Loucy (cell line): Measurements from ENCODE around the gene VPS51.

ENCODE experiments used
- H2AFZ ChIP-seq: fragments of 200-600 bp; sonication (generic); 2 replicates; pipeline ENCODE4 v1.6.0; 2016; ENCODE audit warnings: antibody characterized with exemption, mild to moderate bottlenecking, low read length, moderate library complexity
- H3F3A ChIP-seq: fragments of 200-600 bp; 2 replicates; pipeline ENCODE4 v1.6.0; 2016; ENCODE audit warnings: antibody characterized with exemption, low read depth, mild to moderate bottlenecking
- H3K27me3 ChIP-seq: fragments of 200-600 bp; sonication (generic); 2 replicates; pipeline ENCODE4 v1.6.1; 2014; ENCODE audit warnings: low read length, mild to moderate bottlenecking; ENCODE audit not compliant: insufficient read depth, poor library complexity, severe bottlenecking
- H3K36me3 ChIP-seq: fragments of 200-600 bp; sonication (generic); 2 replicates; pipeline ENCODE4 v1.6.1; 2016; ENCODE audit warnings: low read length; ENCODE audit not compliant: insufficient read depth
- H3K4me1 ChIP-seq: fragments of 200-600 bp; sonication (generic); 2 replicates; pipeline ENCODE4 v1.5.1; 2014; ENCODE audit warnings: low read length, mild to moderate bottlenecking; ENCODE audit not compliant: insufficient read depth, poor library complexity, severe bottlenecking
- H3K4me2 ChIP-seq: fragments of 200-600 bp; sonication (generic); 2 replicates; pipeline ENCODE4 v1.6.0; 2014; ENCODE audit warnings: antibody characterized with exemption, low read length, low read depth, mild to moderate bottlenecking; ENCODE audit not compliant: poor library complexity, severe bottlenecking
- H3K4me3 ChIP-seq: fragments of 200-600 bp; sonication (generic); 2 replicates; pipeline ENCODE4 v1.5.1; 2014; ENCODE audit warnings: low read length, mild to moderate bottlenecking, mixed read lengths; ENCODE audit not compliant: poor library complexity, severe bottlenecking
- H3K79me2 ChIP-seq: fragments of 200-600 bp; sonication (generic); 2 replicates; pipeline ENCODE4 v1.6.1; 2014; ENCODE audit warnings: low read length; ENCODE audit not compliant: insufficient read depth
- H3K9ac ChIP-seq: fragments of 200-600 bp; sonication (generic); 2 replicates; pipeline ENCODE4 v1.6.0; 2014; ENCODE audit warnings: mild to moderate bottlenecking, low read depth, low read length, moderate library complexity; ENCODE audit not compliant: poor library complexity, severe bottlenecking
- H3K9me2 ChIP-seq: fragments of 200-600 bp; sonication (generic); replicated peaks from 2 replicates; pipeline ENCODE4 v1.6.1; 2016; ENCODE audit warnings: low read depth, low read length, mixed read lengths
- H3K9me3 ChIP-seq: fragments of 200-600 bp; sonication (generic); 2 replicates; pipeline ENCODE4 v1.6.1; 2014; ENCODE audit warnings: mild to moderate bottlenecking, antibody characterized with exemption, low read length, low read depth; ENCODE audit not compliant: insufficient read depth
- H4K20me1 ChIP-seq: fragments of 200-600 bp; sonication (generic); 2 replicates; pipeline ENCODE4 v1.6.0; 2014; ENCODE audit warnings: antibody characterized with exemption, low read length, mild to moderate bottlenecking; ENCODE audit not compliant: insufficient read depth, poor library complexity, severe bottlenecking
- EZH2phosphoT487 ChIP-seq: fragments of 200-600 bp; IDR thresholded peaks from 2 replicates; pipeline ENCODE4 v1.6.1; 2018; ENCODE audit warnings: antibody characterized with exemption, mild to moderate bottlenecking, moderate library complexity, borderline replicate concordance
- TF ChIP-seq, protein P1 (sequence below): fragments of 200-600 bp; sonication (generic); conservative IDR thresholded peaks from 2 replicates; pipeline ENCODE4 v1.5.1; 2014; ENCODE audit warnings: mild to moderate bottlenecking, antibody characterized with exemption, low read length

VPS51 gene

GRCh38 chr11:65087827-65088226, 8.2 kb upstream of the VPS51 start:
- Histone ChIP-seq H3K79me2 (peaks cover 30% of the 10 kb centered on the region), H3K27me3 (no peaks in the 10 kb centered on the region), H2AFZ (no peak overlapping the region), H3K9ac (no peak overlapping the region), H3K36me3 (peaks cover 3% of the 10 kb centered on the region; the same call in 1 of the 2 replicates), H3F3A (no peaks in the 10 kb centered on the region), H3K4me2 (no peak overlapping the region), H3K4me3 (no peak overlapping the region), H3K9me2 (no peaks in the 10 kb centered on the region), H3K4me1 (peaks cover 15% of the 10 kb centered on the region), H3K9me3 (no peaks in the 10 kb centered on the region), H4K20me1 (no peaks in the 10 kb centered on the region)
- no peak for TF ChIP-seq EZH2phosphoT487
- TF ChIP-seq, protein P1, sequence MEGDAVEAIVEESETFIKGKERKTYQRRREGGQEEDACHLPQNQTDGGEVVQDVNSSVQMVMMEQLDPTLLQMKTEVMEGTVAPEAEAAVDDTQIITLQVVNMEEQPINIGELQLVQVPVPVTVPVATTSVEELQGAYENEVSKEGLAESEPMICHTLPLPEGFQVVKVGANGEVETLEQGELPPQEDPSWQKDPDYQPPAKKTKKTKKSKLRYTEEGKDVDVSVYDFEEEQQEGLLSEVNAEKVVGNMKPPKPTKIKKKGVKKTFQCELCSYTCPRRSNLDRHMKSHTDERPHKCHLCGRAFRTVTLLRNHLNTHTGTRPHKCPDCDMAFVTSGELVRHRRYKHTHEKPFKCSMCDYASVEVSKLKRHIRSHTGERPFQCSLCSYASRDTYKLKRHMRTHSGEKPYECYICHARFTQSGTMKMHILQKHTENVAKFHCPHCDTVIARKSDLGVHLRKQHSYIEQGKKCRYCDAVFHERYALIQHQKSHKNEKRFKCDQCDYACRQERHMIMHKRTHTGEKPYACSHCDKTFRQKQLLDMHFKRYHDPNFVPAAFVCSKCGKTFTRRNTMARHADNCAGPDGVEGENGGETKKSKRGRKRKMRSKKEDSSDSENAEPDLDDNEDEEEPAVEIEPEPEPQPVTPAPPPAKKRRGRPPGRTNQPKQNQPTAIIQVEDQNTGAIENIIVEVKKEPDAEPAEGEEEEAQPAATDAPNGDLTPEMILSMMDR = no peak

GRCh38 chr11:65089621-65090020, 6.4 kb upstream of the VPS51 start:
- Histone ChIP-seq H3K36me3 (peaks cover 3% of the 10 kb centered on the region; the same call in 1 of the 2 replicates), H3K4me1 (peaks cover 10% of the 10 kb centered on the region), H3F3A (no peaks in the 10 kb centered on the region)

GRCh38 chr11:65090628-65091027, 5.4 kb upstream of the VPS51 start:
- peaks cover 2% of the 10 kb centered on the region for H3K4me1 ChIP-seq
- no peak overlapping the region for H2AFZ ChIP-seq
- no peaks in the 10 kb centered on the region for H3F3A ChIP-seq
- peaks cover 3% of the 10 kb centered on the region; the same call in 1 of the 2 replicates for H3K36me3 ChIP-seq
- no peaks in the 10 kb centered on the region for H3K9me3 ChIP-seq
- no peak overlapping the region for H3K4me3 ChIP-seq
- no peaks in the 10 kb centered on the region for H3K27me3 ChIP-seq
- H3K9ac ChIP-seq = no peak overlapping the region
- H4K20me1 ChIP-seq = no peaks in the 10 kb centered on the region
- TF ChIP-seq EZH2phosphoT487 = no peak
- TF ChIP-seq, protein P1 = no peak
- no peak overlapping the region for H3K4me2 ChIP-seq
- peaks cover 6% of the 10 kb centered on the region for H3K79me2 ChIP-seq
- no peaks in the 10 kb centered on the region for H3K9me2 ChIP-seq

More at GRCh38 chr11:65089621-65090020, 6.4 kb upstream of the VPS51 start:
- Histone ChIP-seq H3K9ac (no peak overlapping the region), H3K4me2 (no peak overlapping the region), H3K27me3 (no peaks in the 10 kb centered on the region), H3K9me2 (no peaks in the 10 kb centered on the region), H3K4me3 (no peak overlapping the region), H3K9me3 (no peaks in the 10 kb centered on the region), H2AFZ (no peak overlapping the region), H4K20me1 (no peaks in the 10 kb centered on the region), H3K79me2 (peaks cover 17% of the 10 kb centered on the region)
- TF ChIP-seq EZH2phosphoT487 = no peak
- TF ChIP-seq, protein P1 = no peak
